Skeletal muscle satellite cell (primary cell): ENCODE measurements around the gene MLLT6.

Source experiments
- H3K27me3 ChIP-seq: 2 replicates; pipeline ENCODE4 v1.7.0; 2013; ENCODE audit warnings: low read length; ENCODE audit not compliant: control insufficient read depth, insufficient read depth
- H3K36me3 ChIP-seq: 2 replicates; pipeline ENCODE4 v1.7.0; 2013; ENCODE audit warnings: mild to moderate bottlenecking, control low read depth, low read length; ENCODE audit not compliant: insufficient read depth
- H3K4me1 ChIP-seq: 2 replicates; pipeline ENCODE4 v1.7.0; 2013; ENCODE audit warnings: low read length; ENCODE audit not compliant: control insufficient read depth, insufficient read depth
- H3K4me2 ChIP-seq: 2 replicates; pipeline ENCODE4 v1.7.0; 2013; ENCODE audit warnings: mild to moderate bottlenecking, low read length
- H3K4me3 ChIP-seq: 2 replicates; pipeline ENCODE4 v1.7.0; 2013; ENCODE audit warnings: low read length
- H3K9ac ChIP-seq: 2 replicates; pipeline ENCODE4 v1.7.0; 2013; ENCODE audit warnings: mild to moderate bottlenecking, low read depth, low read length, moderate library complexity
- H3K9me3 ChIP-seq: replicated peaks from 2 replicates; pipeline ENCODE4 v1.7.0; 2013; ENCODE audit warnings: mild to moderate bottlenecking, control low read depth, low read length

MLLT6 gene

GRCh38 chr17:38667787-38668122 lies 37.3 kb upstream of the MLLT6 start:
- Histone ChIP-seq H3K9ac (no peak overlapping the region), H3K4me3 (no peak overlapping the region), H3K36me3 (no peaks in the 10 kb centered on the region), H3K27me3 (peaks cover 40% of the 10 kb centered on the region), H3K4me2 (no peak overlapping the region), H3K9me3 (no peaks in the 10 kb centered on the region), H3K4me1 (no peaks in the 10 kb centered on the region)

GRCh38 chr17:38669520-38669919 lies 35.6 kb upstream of the MLLT6 start:
- H3K4me3 ChIP-seq: no peak overlapping the region
- peaks cover 52% of the 10 kb centered on the region for H3K27me3 ChIP-seq

DNA sequence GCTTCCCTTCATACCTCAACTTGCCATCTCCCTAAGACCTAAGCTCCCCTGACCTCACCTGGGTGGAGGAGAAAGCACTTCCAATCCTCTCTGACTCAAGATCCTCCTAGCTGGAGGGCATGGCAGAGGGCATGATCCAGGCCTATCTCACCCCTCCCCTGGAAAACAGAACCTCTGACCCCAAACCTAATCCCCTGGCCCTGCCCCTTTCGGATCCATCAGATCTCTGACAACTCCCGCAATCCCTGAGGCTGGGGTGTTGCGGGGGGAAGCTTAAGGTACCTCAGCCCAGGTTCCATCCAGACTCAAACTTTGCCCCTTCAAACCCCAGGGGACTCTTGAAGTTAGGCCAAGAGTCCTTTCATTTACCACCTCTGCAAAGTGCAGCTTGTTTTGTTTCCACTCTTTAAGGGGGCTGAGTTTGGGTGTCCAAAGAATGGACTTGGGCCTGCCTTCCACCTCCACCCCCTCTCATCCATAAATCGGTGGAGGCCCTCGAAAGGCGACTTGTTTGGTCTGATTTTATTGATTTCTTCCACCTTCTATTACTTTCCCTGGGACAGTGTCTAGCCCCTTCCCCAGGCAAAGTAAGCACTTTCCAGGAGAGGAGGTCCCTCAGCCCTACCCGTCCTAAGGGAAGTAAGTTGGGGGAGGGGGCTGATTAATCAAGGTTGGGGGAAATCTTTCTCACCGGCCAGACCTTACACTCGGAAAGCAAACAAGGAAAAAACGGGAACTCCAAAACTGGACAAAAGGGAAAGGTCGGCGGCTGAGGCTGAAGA lies 32.9 kb upstream of the MLLT6 start:
- H3K9me3 ChIP-seq: no peaks in the 10 kb centered on the region
- peaks cover 19% of the 10 kb centered on the region for H3K4me1 ChIP-seq
- peaks cover 50% of the 10 kb centered on the region for H3K27me3 ChIP-seq
- no peaks in the 10 kb centered on the region for H3K36me3 ChIP-seq
- H3K4me2 ChIP-seq: no peak overlapping the region
- no peak overlapping the region for H3K4me3 ChIP-seq
- no peak overlapping the region for H3K9ac ChIP-seq

More at GRCh38 chr17:38669520-38669919, 35.6 kb upstream of the MLLT6 start:
- H3K9ac ChIP-seq: no peak overlapping the region
- no peak overlapping the region for H3K4me2 ChIP-seq
- no peaks in the 10 kb centered on the region for H3K9me3 ChIP-seq
- peaks cover 7% of the 10 kb centered on the region for H3K4me1 ChIP-seq
- no peaks in the 10 kb centered on the region for H3K36me3 ChIP-seq

- Histone ChIP-seq H3K9me3 (no peaks in the 10 kb centered on the region), H3K4me3 (no peak overlapping the region), H3K9ac (no peak overlapping the region), H3K27me3 (peaks cover 50% of the 10 kb centered on the region), H3K36me3 (no peaks in the 10 kb centered on the region), H3K4me1 (peaks cover 21% of the 10 kb centered on the region), H3K4me2 (peak overlapping the region; percentile 90)
Observed at GRCh38 chr17:38672788-38673706, 32.0 kb upstream of the MLLT6 start.

DNA sequence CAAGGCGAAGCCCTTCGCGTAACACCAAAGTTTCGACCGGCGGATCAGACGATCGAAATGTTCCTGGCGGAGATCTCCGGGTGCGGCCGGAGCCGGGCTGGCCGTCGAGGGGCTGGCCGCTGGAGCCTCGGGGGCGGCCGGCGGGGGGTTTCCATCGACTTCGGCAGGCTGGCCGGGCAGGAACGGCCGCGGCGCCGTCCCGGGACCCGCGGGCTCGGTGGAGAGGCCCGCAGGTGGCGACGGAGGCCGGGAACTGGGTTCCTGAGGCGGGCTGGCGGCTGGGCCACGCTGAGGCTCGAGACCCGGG lies 31.4 kb upstream of the MLLT6 start:
- no peaks in the 10 kb centered on the region for H3K36me3 ChIP-seq
- H3K4me2 ChIP-seq: peak overlapping the region; percentile 90
- H3K9ac ChIP-seq: no peak overlapping the region
- no peaks in the 10 kb centered on the region for H3K9me3 ChIP-seq
- H3K4me1 ChIP-seq: peaks cover 21% of the 10 kb centered on the region
- peaks cover 44% of the 10 kb centered on the region for H3K27me3 ChIP-seq
- H3K4me3 ChIP-seq: peak overlapping the region; percentile 74

DNA sequence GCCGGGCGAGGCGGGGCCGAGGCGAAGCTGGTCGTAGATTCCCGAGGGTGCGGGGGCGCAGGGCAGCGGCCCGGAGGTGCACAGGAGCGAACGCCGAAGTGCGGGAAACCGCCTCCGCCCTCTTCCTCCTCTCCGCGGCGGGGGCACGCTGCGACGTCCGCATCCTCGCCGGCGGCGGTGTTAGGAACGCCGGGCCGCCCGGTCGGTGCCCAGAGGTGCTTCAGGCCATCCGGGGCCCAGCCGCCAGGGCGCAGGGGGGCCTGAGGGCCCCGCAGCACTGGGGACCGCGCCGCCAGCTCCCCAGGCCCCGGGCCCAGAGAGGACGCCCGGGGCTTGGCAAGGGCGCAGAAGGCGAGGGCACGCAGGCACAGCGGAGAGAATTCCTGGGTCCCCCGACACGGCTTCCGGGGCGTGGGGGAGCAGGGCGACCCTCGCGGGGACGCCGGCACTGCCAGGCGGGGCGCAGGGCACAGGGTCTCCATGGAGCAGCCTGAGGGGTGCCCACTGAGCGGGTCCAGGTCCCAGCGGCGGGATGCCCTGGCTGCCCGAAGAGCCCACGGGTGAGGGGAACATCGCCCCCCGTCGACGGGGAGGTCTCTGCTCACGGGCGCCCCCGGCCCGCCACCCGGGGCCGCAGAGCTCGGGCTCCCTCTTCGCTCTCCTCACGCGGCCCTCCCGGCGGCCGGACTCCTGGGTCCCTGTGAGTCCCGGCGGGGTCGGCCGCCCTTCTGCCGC lies 30.9 kb upstream of the MLLT6 start:
- Histone ChIP-seq H3K27me3 (peaks cover 39% of the 10 kb centered on the region), H3K4me1 (peaks cover 21% of the 10 kb centered on the region), H3K4me2 (peak overlapping the region; percentile 90), H3K9me3 (no peaks in the 10 kb centered on the region), H3K4me3 (peak overlapping the region; percentile 74), H3K36me3 (no peaks in the 10 kb centered on the region), H3K9ac (peak overlapping the region; percentile 78)

- H3K9ac ChIP-seq: peak within 1 kb of the TSS; percentile 78
- H3K9me3 ChIP-seq: no peaks in the 10 kb centered on the region
- H3K27me3 ChIP-seq: peaks cover 31% of the 10 kb centered on the region
- H3K4me2 ChIP-seq: peak within 1 kb of the TSS; percentile 90
- peak within 1 kb of the TSS; percentile 74 for H3K4me3 ChIP-seq
- H3K4me1 ChIP-seq: peaks cover 21% of the 10 kb centered on the region
- H3K36me3 ChIP-seq: no peaks in the 10 kb centered on the region
Observed at GRCh38 chr17:38674749-38675615, 30.1 kb upstream of the MLLT6 start, which contains the start of gene EPOP. EPOP (minus strand) TSS chr17:38674957; CDS start chr17:38674495, 462 bp downstream.

DNA sequence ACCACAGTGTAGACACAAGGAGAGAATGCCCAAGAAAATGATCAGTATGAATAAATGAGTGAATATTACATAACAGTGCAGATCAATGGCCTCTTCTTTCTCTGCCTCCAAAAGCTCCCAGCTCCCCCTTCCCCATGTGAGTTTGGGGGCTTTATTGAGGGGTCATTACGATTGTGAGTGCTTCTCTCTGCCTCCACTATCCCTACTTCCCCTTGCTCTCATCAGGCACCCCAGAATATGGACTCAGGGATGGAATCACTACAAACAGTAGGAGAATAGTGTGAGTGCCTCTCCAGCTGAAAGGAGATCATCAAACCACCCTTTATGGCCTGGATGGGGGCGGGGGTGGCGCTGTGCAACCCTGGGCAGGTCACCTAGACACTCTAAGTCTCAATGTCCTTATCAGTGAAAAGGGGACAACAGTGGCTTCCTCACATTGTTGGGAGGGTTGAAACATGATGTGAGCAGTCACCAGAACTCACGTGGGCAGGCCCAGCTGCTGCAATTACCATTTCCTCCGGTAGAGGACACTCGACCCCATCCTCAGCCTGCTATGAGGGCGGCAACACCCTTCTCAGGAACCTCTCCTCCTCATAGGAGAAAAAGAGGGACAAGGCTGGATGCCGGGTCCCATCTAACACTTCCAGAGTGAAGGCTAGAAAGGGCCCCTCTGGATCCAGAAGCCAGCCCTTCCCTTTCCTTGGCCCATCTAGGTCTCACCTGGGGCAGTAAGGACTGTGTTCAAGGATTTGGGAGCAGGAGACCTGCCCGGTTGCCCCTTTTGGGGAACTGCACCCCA lies 28.2 kb upstream of the MLLT6 start:
- Histone ChIP-seq H3K9me3 (no peaks in the 10 kb centered on the region), H3K27me3 (peaks cover 21% of the 10 kb centered on the region), H3K4me1 (peaks cover 21% of the 10 kb centered on the region), H3K4me3 (no peak overlapping the region), H3K36me3 (no peaks in the 10 kb centered on the region), H3K9ac (no peak overlapping the region), H3K4me2 (peak overlapping the region; percentile 65)

DNA sequence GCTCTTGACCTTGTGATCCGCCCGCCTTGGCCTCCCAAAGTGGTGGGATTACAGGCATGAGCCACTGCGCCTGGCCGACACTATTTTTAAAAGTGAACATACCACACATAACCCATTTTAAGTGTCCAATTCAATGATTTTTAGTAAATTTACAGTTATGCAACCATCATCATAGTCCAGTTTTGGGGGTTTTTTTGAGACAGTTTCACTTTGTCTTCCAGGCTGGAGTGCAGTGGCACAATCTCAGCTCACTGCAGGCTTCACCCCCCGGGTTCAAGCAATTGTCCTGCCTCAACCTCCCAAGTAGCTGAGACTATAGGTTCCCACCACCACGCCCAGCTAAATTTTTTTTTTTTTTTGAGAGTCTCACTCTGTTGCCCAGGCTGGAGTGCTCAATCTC lies 27.3 kb upstream of the MLLT6 start:
- no peak overlapping the region for H3K9ac ChIP-seq
- H3K27me3 ChIP-seq: peaks cover 12% of the 10 kb centered on the region
- no peaks in the 10 kb centered on the region for H3K36me3 ChIP-seq
- peaks cover 21% of the 10 kb centered on the region for H3K4me1 ChIP-seq
- H3K4me3 ChIP-seq: no peak overlapping the region
- H3K9me3 ChIP-seq: no peaks in the 10 kb centered on the region
- H3K4me2 ChIP-seq: no peak overlapping the region

DNA sequence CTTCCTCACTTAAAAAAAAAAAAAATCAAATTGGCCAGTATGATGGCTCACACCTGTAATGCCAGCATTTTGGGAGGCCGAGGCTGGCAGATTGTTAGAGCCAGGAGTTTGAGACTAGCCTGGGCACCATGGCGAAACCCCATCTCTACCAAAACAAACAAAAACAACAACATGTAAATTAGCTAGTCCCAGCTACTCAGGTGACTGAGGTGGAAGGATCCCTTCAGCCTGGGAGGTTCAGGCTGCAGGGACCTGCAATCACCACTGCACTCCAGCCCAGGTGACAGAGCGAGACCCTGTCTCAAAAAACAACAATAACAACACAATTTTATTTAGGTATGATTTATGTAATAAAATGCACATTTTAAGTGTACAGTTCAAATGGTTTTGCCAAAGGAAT lies 24.0 kb upstream of the MLLT6 start:
- Histone ChIP-seq H3K4me3 (no peak overlapping the region), H3K4me1 (peaks cover 7% of the 10 kb centered on the region), H3K27me3 (no peaks in the 10 kb centered on the region), H3K4me2 (no peak overlapping the region), H3K9me3 (no peaks in the 10 kb centered on the region), H3K36me3 (no peaks in the 10 kb centered on the region), H3K9ac (no peak overlapping the region)
